Testis (tissue), 3 donors: ENCODE data around the gene SCGB1A1. TPM values are rescaled to one million over a fixed set of nuclear protein-coding genes. Genes with fewer than 3 reads are reported as not detected.
A peak's percentile ranks its signal among the peaks of the same experiment; 100 is the strongest.

Experiments
- DNase-seq: peaks from one replicate; pipeline ENCODE4 v3.0.0-alpha.2; 2019
- H3K27ac ChIP-seq, 2 donors: fragments of 200-600 bp; sonication (generic); one replicate each; pipeline ENCODE4 v1.5.1; 2019
- H3K27me3 ChIP-seq: fragments of 200-600 bp; sonication (generic); one replicate; pipeline ENCODE4 v1.5.1; 2019
- H3K36me3 ChIP-seq: fragments of 200-600 bp; sonication (generic); one replicate; pipeline ENCODE4 v1.5.1; 2017; ENCODE audit warnings: low read depth; ENCODE audit errors: missing control alignments
- H3K4me1 ChIP-seq: fragments of 200-600 bp; sonication (generic); one replicate; pipeline ENCODE4 v1.5.1; 2019
- H3K4me3 ChIP-seq, 2 donors: fragments of 200-600 bp; sonication (generic); one replicate each; pipeline ENCODE4 v1.5.1; 2017 to 2019
- H3K9me3 ChIP-seq: fragments of 200-600 bp; sonication (generic); one replicate; pipeline ENCODE4 v1.5.1; 2017
- POLR2A ChIP-seq: fragments of 450-650 bp; IDR thresholded peaks from one replicate; pipeline ENCODE4 v1.6.1; 2017; ENCODE audit warnings: antibody characterized with exemption, mild to moderate bottlenecking, moderate library complexity
- WGBS, 2 donors: methylation state at CpG; one replicate each; pipeline ENCODE4 v1.1.5; 2018; 5-methylcytosine and 5-hydroxymethylcytosine counted together
- intact Hi-C: fragments of 100-400 bp; cut with DNase I; formaldehyde crosslinking; loops from one replicate; pipeline ENCODE4 v1.15.1; 2023; ENCODE audit warnings: low total_unique reads
- polyA plus RNA-seq: library from polyadenylated mRNA; stranded (reverse); fragments of 350-450 nt; fragmentation: Illumina TruSeq; extraction: RNeasy Lipid Tissue Mini Kit (QIAGEN cat#74804); gene quantifications from one replicate; pipeline ENCODE4 v1.2.3, GENCODE V29; 2014; ENCODE audit warnings: low read depth, low replicate concordance; ENCODE audit not compliant: insufficient read depth
- total RNA-seq, 2 donors: library from RNA; depleted of rRNA; stranded (reverse); fragments of >200 nt; gene quantifications; one replicate each; pipeline ENCODE4 v1.2.3, GENCODE V29; 2016
- TF ChIP-seq, protein P1 (sequence below), 3 experiments: fragments of 450-650 bp in 2 of 3; fragments of 200-600 bp in 1 of 3; sonication (generic) in 1 of 3; IDR thresholded peaks; one replicate each; pipeline ENCODE4 v1.5.1; 2016 to 2019; ENCODE audit warnings: antibody characterized with exemption in 3 of 3, mild to moderate bottlenecking in 2 of 3, moderate library complexity in 1 of 3

SCGB1A1 gene
- total and polyA plus RNA-seq, 3 donors from 2014 or later: not detected

DNA sequence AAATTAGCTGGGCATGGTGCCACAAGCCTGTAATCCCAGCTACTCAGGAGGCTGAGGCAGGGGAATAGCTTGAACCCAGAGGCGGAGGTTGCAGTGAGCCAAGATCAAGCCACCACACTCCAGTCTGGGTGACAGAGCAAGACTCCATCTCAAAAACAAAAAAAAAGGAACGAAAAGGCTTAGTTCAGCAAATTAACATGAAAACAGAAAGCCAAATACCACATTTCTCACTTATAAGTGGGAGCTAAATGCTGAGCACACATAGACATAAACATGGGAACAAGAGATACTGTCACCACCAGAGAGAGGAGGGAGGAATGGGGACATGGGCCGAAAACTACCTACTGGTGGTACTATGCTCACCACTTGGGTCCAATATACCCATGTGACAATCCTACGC lies 38.6 kb downstream of the SCGB1A1 start:
- intact Hi-C loops: no loop called here
- no peaks in the 10 kb centered on the region for H3K27me3 ChIP-seq
- no peaks in the 10 kb centered on the region for H3K9me3 ChIP-seq
- H3K4me1 ChIP-seq: peaks cover 15% of the 10 kb centered on the region
- H3K4me3 ChIP-seq: no peak overlapping the region
- 67 to 87% methylated on average over 4 of the region's 4 CpGs for WGBS, 2 donors
- H3K27ac ChIP-seq: peak overlapping the region in 1 of 2 donors; percentile 26
- TF ChIP-seq, protein P1, sequence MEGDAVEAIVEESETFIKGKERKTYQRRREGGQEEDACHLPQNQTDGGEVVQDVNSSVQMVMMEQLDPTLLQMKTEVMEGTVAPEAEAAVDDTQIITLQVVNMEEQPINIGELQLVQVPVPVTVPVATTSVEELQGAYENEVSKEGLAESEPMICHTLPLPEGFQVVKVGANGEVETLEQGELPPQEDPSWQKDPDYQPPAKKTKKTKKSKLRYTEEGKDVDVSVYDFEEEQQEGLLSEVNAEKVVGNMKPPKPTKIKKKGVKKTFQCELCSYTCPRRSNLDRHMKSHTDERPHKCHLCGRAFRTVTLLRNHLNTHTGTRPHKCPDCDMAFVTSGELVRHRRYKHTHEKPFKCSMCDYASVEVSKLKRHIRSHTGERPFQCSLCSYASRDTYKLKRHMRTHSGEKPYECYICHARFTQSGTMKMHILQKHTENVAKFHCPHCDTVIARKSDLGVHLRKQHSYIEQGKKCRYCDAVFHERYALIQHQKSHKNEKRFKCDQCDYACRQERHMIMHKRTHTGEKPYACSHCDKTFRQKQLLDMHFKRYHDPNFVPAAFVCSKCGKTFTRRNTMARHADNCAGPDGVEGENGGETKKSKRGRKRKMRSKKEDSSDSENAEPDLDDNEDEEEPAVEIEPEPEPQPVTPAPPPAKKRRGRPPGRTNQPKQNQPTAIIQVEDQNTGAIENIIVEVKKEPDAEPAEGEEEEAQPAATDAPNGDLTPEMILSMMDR (IDR thresholded peaks at IDR 0.05): no peak
- TF ChIP-seq POLR2A: no peak
- no peak for DNase-seq
- no peaks in the 10 kb centered on the region for H3K36me3 ChIP-seq

DNA sequence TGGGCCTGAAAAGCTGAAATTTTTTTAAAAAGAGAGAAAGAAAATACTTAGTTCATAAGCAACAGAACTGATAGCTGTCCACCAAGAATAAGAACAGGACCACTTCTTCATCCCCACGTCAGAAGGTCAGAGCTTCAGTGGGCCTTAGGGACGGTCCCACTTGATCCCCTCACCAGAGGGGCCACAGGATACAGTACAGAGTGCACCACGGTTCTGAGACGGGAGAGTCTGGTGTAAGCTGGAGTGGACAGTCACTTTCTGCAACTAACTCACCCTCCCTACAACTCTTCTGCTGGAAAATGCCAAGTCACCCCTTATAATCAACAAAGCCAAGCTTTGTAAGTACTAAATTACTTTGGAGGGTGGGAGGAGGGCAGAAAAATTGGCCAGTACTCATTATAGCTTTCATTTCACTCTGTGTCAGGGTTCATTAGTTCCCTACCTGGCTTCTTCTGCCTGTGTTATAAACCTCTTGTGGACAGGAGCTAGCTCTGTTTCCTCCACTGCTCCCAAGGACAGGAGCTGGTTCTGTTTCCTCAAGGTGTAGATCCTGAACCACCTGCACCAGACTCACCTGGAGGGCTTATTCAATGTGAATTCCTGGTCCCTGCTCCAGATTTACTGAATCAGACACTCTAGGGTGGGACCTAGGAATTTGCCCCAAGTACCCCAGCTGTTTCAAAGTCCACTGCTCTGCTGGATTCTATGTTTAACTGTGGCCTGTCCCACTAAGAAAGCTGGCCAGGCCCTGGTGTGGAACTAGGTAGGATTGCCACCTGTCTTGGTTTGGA lies 39.6 kb downstream of the SCGB1A1 start:
- TF ChIP-seq, protein P1 (IDR thresholded peaks at IDR 0.05): no peak
- no peak for TF ChIP-seq POLR2A
- H3K9me3 ChIP-seq: no peaks in the 10 kb centered on the region
- peaks cover 20% of the 10 kb centered on the region for H3K4me1 ChIP-seq
- H3K36me3 ChIP-seq: no peaks in the 10 kb centered on the region
- peak overlapping the region in 1 of 2 donors; percentile 26 for H3K27ac ChIP-seq
- intact Hi-C loops: no loop called here
- no peaks in the 10 kb centered on the region for H3K27me3 ChIP-seq
- no peak overlapping the region for H3K4me3 ChIP-seq
- WGBS, 2 donors: 36 to 39% methylated on average over 4 of the region's 4 CpGs
- no peak for DNase-seq

DNA sequence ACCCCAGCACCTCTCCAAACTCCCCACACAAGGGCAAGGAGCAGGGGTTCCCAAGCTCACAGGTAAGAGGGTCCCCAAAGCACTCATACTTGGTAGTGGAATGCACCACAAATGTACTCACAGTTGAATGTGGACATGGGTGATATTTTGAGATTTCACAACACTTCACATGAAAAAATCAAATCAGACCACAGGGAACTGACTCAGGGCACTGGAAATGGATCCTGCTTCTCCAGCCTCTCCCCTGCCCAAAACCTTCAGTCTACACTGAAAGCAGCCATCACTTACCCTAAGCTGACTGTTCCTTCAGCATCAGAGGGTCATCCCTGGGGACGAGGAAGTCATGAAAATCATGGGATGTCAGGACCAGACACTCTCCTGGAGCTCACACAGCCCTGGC lies 40.2 kb downstream of the SCGB1A1 start:
- peaks cover 20% of the 10 kb centered on the region for H3K4me1 ChIP-seq
- peak overlapping the region in 1 of 2 donors; percentile 26 for H3K27ac ChIP-seq
- no peak overlapping the region for H3K4me3 ChIP-seq
- WGBS, 2 donors: 84 to 100% methylated on average over 1 of the region's 1 CpG
- TF ChIP-seq, protein P1 (IDR thresholded peaks at IDR 0.05): no peak
- TF ChIP-seq POLR2A: no peak
- no peaks in the 10 kb centered on the region for H3K9me3 ChIP-seq
- intact Hi-C loops: no loop called here
- no peaks in the 10 kb centered on the region for H3K27me3 ChIP-seq
- no peak for DNase-seq
- no peaks in the 10 kb centered on the region for H3K36me3 ChIP-seq

DNA sequence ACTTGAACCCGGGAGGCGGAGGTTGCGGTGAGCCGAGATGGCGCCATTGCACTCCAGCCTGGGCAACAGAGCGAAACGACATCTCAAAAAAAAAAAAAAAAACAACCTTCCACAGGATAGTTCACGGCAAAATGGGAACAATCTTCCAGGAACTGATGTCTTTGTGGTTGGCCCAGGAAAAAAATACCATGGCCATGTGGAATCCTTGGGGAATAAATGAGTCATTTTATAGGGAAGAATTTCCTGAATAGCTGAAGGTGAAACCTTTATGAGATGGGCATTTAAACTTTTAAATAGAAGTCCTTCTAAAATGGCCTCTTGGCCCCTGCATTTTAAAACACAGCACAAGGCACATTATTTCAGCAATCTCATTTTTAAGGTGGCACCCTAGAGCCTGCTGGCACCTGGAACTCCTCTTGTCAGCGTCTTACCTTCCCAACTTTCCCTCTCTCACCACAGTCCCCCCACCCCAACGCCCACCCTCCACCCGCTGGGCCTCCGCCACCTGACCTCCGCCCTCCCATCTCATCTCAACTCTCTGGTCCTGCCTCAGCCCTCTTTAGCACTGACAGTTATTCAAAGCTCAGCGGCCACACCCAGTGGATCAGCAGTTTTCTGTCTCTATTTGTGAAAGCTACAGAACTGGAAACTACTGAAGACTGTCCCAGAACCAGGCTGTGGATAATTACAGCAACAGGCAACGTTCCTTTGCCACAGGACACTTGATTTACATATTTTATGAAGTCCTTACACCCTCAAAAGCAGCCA lies 43.1 kb downstream of the SCGB1A1 start:
- peak overlapping the region in 1 of 2 donors; percentile 32 for H3K27ac ChIP-seq
- peaks cover 20% of the 10 kb centered on the region for H3K4me1 ChIP-seq
- no peaks in the 10 kb centered on the region for H3K27me3 ChIP-seq
- no peaks in the 10 kb centered on the region for H3K36me3 ChIP-seq
- no peak overlapping the region for H3K4me3 ChIP-seq
- no peaks in the 10 kb centered on the region for H3K9me3 ChIP-seq
- peak; percentile 31 for DNase-seq
- TF ChIP-seq, protein P1 (IDR thresholded peaks at IDR 0.05): no peak
- no peak for TF ChIP-seq POLR2A
- intact Hi-C loops: no loop called here
- 85 to 87% methylated on average over 15 of the region's 15 CpGs for WGBS, 2 donors
